Hepatocyte (in vitro differentiated cells): ENCODE measurements around the gene DEDD2. TPM values are rescaled to one million over a fixed set of nuclear protein-coding genes. Genes with fewer than 3 reads are reported as not detected.

Experiments
- DNase-seq: peaks from one replicate; pipeline ENCODE4 v3.0.0-alpha.2; 2016; ENCODE audit warnings: low spot score
- H2AFZ ChIP-seq: fragments of 200-600 bp; sonication (generic); 2 replicates; pipeline ENCODE4 v1.6.0; 2016; ENCODE audit warnings: antibody characterized with exemption, mild to moderate bottlenecking
- H3K27ac ChIP-seq: fragments of 200-600 bp; sonication (generic); 2 replicates; pipeline ENCODE4 v1.5.1; 2016; ENCODE audit warnings: mild to moderate bottlenecking
- H3K27me3 ChIP-seq: fragments of 200-600 bp; sonication (generic); 2 replicates; pipeline ENCODE4 v1.6.1; 2016
- H3K36me3 ChIP-seq: fragments of 200-600 bp; sonication (generic); replicated peaks from 2 replicates; pipeline ENCODE4 v1.5.1; 2016; ENCODE audit warnings: low read depth; ENCODE audit not compliant: insufficient read depth
- H3K4me1 ChIP-seq: fragments of 200-600 bp; sonication (generic); 2 replicates; pipeline ENCODE4 v1.5.1; 2016; ENCODE audit warnings: mild to moderate bottlenecking, moderate library complexity; ENCODE audit not compliant: insufficient read depth
- H3K4me2 ChIP-seq: fragments of 200-600 bp; sonication (generic); 2 replicates; pipeline ENCODE4 v1.6.0; 2016
- H3K4me3 ChIP-seq: fragments of 200-600 bp; sonication (generic); 2 replicates; pipeline ENCODE4 v1.5.1; 2016; ENCODE audit warnings: mild to moderate bottlenecking
- H3K79me2 ChIP-seq: fragments of 200-600 bp; sonication (generic); 2 replicates; pipeline ENCODE4 v1.6.0; 2017; ENCODE audit warnings: mild to moderate bottlenecking
- H3K9me2 ChIP-seq: fragments of 200-600 bp; sonication (generic); replicated peaks from 2 replicates; pipeline ENCODE4 v1.6.0; 2017; ENCODE audit warnings: mild to moderate bottlenecking; ENCODE audit not compliant: insufficient read depth
- H3K9me3 ChIP-seq: fragments of 200-600 bp; sonication (generic); 2 replicates; pipeline ENCODE4 v1.5.1; 2016; ENCODE audit warnings: low read depth, mild to moderate bottlenecking
- H4K20me1 ChIP-seq: fragments of 200-600 bp; sonication (generic); 2 replicates; pipeline ENCODE4 v1.6.0; 2016; ENCODE audit warnings: mild to moderate bottlenecking; ENCODE audit not compliant: insufficient read depth, poor library complexity, severe bottlenecking
- EZH2 ChIP-seq: fragments of 200-600 bp; sonication (generic); IDR thresholded peaks from 2 replicates; pipeline ENCODE4 v1.6.1; 2016; ENCODE audit warnings: antibody characterized with exemption, mild to moderate bottlenecking, borderline replicate concordance
- EZH2phosphoT487 ChIP-seq: fragments of 200-600 bp; sonication (generic); IDR thresholded peaks from one replicate; pipeline ENCODE4 v1.6.1; 2018; ENCODE audit warnings: antibody characterized with exemption, mild to moderate bottlenecking, low read depth, moderate library complexity; ENCODE audit not compliant: unreplicated experiment, severe bottlenecking
- WGBS: methylation state at CpG from one replicate; pipeline ENCODE4 v1.1.6; 2016; ENCODE audit warnings: low lambda C conversion rate; ENCODE audit errors: missing lambda C conversion rate; 5-methylcytosine and 5-hydroxymethylcytosine counted together
- polyA plus RNA-seq: library from polyadenylated mRNA; unstranded; fragments of >200 nt; fragmentation: Nextera tagmentation; extraction: Ambion mirVana; gene quantifications from 2 replicates; pipeline ENCODE4 v1.2.1, GENCODE V29; 2016
- total RNA-seq: library from RNA; depleted of rRNA; stranded (reverse); fragments of >200 nt; gene quantifications from 2 replicates; pipeline ENCODE4 v1.2.3, GENCODE V29; 2014
- TF ChIP-seq, protein P1 (sequence below): fragments of 200-600 bp; sonication (generic); IDR thresholded peaks from 2 replicates; pipeline ENCODE4 v1.5.1; 2016; ENCODE audit warnings: antibody characterized with exemption, mild to moderate bottlenecking; ENCODE audit not compliant: poor library complexity

The DEDD2 gene
- total and polyA plus RNA-seq, 2 experiments from 2014 or later: 34.2 to 37.8 TPM

DNA sequence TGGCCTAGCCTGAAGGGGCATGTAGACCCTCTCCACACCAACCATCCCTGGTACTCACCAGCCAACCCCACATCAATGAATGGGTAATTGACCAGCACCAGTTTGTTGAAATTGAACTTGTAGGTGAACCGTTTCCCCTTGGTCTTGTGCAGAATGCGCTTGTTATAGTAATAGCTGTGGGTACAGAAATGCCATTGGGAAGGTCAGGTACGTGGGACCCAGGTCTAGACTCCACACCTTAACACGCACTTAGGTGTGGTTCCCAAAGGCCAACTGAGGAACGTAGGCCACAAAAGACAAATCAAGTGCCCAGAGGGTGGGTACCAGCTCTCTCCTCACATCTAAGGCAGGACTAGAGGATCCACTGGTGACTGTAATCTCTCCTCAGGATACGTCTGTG is 32.3 kb upstream of the DEDD2 start:
- Histone ChIP-seq H3K27me3 (no peaks in the 10 kb centered on the region), H3K36me3 (no peaks in the 10 kb centered on the region), H3K9me2 (no peaks in the 10 kb centered on the region), H3K4me3 (no peak overlapping the region), H2AFZ (no peak overlapping the region), H3K4me2 (no peak overlapping the region), H3K79me2 (peaks cover 61% of the 10 kb centered on the region), H3K4me1 (peaks cover 28% of the 10 kb centered on the region), H4K20me1 (peaks cover 44% of the 10 kb centered on the region), H3K27ac (no peak overlapping the region), H3K9me3 (no peaks in the 10 kb centered on the region)
- no peak for TF ChIP-seq EZH2phosphoT487
- TF ChIP-seq, protein P1, sequence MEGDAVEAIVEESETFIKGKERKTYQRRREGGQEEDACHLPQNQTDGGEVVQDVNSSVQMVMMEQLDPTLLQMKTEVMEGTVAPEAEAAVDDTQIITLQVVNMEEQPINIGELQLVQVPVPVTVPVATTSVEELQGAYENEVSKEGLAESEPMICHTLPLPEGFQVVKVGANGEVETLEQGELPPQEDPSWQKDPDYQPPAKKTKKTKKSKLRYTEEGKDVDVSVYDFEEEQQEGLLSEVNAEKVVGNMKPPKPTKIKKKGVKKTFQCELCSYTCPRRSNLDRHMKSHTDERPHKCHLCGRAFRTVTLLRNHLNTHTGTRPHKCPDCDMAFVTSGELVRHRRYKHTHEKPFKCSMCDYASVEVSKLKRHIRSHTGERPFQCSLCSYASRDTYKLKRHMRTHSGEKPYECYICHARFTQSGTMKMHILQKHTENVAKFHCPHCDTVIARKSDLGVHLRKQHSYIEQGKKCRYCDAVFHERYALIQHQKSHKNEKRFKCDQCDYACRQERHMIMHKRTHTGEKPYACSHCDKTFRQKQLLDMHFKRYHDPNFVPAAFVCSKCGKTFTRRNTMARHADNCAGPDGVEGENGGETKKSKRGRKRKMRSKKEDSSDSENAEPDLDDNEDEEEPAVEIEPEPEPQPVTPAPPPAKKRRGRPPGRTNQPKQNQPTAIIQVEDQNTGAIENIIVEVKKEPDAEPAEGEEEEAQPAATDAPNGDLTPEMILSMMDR: no peak
- TF ChIP-seq EZH2: no peak
- 84% methylated on average over 6 of the region's 6 CpGs for WGBS
- DNase-seq: no peak

DNA sequence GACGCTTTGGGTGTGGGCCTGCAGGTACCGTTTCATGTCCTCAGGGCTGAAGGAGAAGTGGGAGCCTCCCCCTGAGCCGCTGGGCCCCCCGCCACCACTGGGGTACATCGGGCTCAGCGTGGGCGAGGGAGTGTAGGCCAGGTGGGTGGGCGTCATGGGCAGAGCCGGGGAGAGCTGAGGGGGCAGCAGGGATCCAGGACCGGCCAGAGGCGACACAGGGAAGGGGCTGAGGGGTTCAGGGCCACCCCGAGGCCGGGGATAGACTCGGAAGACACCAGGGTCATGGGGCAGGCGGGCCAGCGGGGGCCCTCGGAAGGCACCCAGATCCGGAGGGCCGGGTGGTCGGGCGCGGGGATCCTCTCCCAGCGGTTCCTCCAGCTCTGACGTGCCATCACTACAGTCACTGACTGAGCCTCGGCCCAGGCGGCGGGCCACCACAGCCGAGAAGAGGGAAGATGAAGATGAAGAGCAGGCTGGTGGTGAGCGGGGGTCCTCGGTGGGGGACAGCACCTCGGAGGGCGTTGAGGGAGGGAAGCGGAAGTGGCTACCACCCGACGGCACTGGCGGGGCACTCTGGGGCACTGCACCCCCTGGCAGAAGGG is 31.8 kb upstream of the DEDD2 start:
- TF ChIP-seq, protein P1: no peak
- no peak for TF ChIP-seq EZH2phosphoT487
- TF ChIP-seq EZH2: no peak
- 95% methylated on average over 17 of the region's 36 CpGs for WGBS
- H3K4me3 ChIP-seq: no peak overlapping the region
- peaks cover 28% of the 10 kb centered on the region for H3K4me1 ChIP-seq
- no peak overlapping the region for H3K4me2 ChIP-seq
- H3K79me2 ChIP-seq: peaks cover 55% of the 10 kb centered on the region
- no peaks in the 10 kb centered on the region for H3K27me3 ChIP-seq
- no peak overlapping the region for H3K27ac ChIP-seq
- DNase-seq: no peak
- H4K20me1 ChIP-seq: peaks cover 44% of the 10 kb centered on the region
- H3K9me3 ChIP-seq: no peaks in the 10 kb centered on the region
- H2AFZ ChIP-seq: no peak overlapping the region
- no peaks in the 10 kb centered on the region for H3K36me3 ChIP-seq
- H3K9me2 ChIP-seq: no peaks in the 10 kb centered on the region

DNA sequence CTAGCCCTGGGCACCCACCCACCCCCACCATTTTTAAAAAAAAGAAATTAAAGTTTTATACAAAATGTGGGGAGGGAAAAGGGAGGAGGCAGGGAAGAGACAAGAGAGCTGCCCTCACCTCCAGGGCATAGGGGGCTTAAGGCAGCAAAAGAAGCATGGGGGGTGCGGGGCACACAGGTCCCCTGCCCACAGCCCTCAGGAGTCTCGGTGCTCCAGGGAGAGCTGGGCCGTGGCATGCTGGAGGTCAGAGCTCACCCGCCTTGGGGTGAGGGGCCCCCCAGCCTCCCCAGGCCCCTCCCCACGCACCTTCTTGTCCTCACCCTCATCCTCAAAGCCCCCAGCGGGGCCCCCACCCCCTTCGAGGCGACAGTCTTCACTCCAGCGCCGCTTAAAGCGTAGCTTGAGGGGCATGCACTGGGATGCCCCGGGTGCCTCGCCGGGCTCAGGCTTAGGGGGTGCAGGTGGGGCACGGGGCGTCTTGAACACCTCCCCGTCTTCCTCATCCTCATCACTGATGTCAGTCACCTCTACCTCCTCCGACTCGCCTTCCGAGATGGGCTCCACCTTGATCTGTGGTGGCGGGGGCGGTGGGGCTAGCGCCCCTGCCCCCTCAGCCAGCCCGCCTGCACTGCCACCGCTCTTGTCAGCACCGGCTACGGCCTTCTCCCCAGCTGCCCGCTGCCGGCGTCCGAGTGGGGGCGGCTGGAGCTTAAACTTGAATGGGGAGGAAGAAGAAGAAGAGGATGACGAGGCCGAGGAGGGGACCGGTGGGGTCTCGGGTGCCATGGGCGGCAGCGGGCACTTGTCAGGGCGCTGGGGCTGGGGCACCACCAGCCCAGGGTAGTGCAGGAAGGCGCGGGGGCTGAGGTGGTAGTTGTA is 31.0 kb upstream of the DEDD2 start:
- H3K27me3 ChIP-seq: no peaks in the 10 kb centered on the region
- H3K4me1 ChIP-seq: peaks cover 28% of the 10 kb centered on the region
- TF ChIP-seq EZH2: no peak
- H3K27ac ChIP-seq: no peak overlapping the region
- DNase-seq: no peak
- no peak overlapping the region for H3K4me2 ChIP-seq
- no peaks in the 10 kb centered on the region for H3K9me2 ChIP-seq
- no peaks in the 10 kb centered on the region for H3K9me3 ChIP-seq
- H3K79me2 ChIP-seq: peaks cover 48% of the 10 kb centered on the region
- no peak overlapping the region for H2AFZ ChIP-seq
- H3K36me3 ChIP-seq: no peaks in the 10 kb centered on the region
- WGBS: 93% methylated on average over 29 of the region's 41 CpGs
- no peak overlapping the region for H3K4me3 ChIP-seq
- H4K20me1 ChIP-seq: peaks cover 44% of the 10 kb centered on the region

DNA sequence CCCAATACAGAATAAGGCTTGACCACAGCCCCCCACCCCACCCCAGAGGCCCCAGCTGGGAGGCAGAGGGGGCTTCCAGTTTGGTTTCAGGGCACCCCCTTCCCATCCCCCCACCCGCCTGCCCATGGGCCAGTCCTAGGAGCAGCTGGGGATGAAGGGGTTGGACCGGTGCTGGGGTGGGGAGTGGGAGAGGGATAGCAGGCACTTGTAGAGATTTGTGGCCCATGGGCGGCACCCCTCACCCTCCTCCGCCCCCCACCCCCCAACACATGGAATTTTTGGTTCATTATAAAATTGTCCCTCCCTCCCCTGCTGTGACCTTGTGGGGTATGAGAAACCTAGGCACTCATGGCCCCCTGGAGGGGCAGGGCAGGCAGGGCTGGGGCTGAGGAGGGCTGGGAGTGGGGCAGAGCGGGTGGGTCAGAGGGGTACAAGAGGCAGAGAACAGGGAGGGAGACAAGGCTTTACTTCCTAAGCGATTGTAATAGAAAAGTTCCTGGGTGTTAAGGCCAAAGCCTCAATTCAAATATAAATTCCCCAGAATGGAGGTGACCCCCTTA is 30.2 kb upstream of the DEDD2 start:
- TF ChIP-seq, protein P1: no peak
- no peak for TF ChIP-seq EZH2
- TF ChIP-seq EZH2phosphoT487: no peak
- H3K4me1 ChIP-seq: peaks cover 25% of the 10 kb centered on the region
- DNase-seq: no peak
- peaks cover 40% of the 10 kb centered on the region for H3K79me2 ChIP-seq
- H3K9me3 ChIP-seq: no peaks in the 10 kb centered on the region
- H3K4me3 ChIP-seq: no peak overlapping the region
- no peak overlapping the region for H3K4me2 ChIP-seq
- 85% methylated on average over 2 of the region's 6 CpGs for WGBS
- peaks cover 37% of the 10 kb centered on the region for H4K20me1 ChIP-seq
- no peaks in the 10 kb centered on the region for H3K27me3 ChIP-seq
- no peaks in the 10 kb centered on the region for H3K36me3 ChIP-seq
- no peaks in the 10 kb centered on the region for H3K9me2 ChIP-seq
- no peak overlapping the region for H2AFZ ChIP-seq
- H3K27ac ChIP-seq: no peak overlapping the region
